MCF 10A (cell line): Measurements from ENCODE around the gene PCDHA12. TPM values are rescaled to one million over a fixed set of nuclear protein-coding genes. Genes with fewer than 3 reads are reported as not detected.

Experiments used
- BruUV-seq: library from RNA; stranded (reverse); fragments of 400-500 nt; replicated peaks from 2 replicates; lab custom pipeline; 2021; lab: Mats Ljungman, UMichigan
- CTCF ChIA-PET: fragments of 300-600 bp; sonication (Branson Sonifier 250); formaldehyde crosslinking; extraction: SDS; loops from one replicate; lab custom pipeline; 2021; ENCODE audit warnings: antibody characterized with exemption, inconsistent platforms; lab: Yijun Ruan, JAX
- POLR2A ChIA-PET: fragments of 300-600, 350-650 bp; sonication (Branson Sonifier 250); formaldehyde crosslinking; extraction: SDS; loops from one replicate; lab custom pipeline; 2020; ENCODE audit warnings: antibody characterized with exemption, inconsistent platforms; lab: Yijun Ruan, JAX
- DNase-seq: peaks from one replicate; pipeline ENCODE4 v3.0.0-alpha.2; 2018; ENCODE audit not compliant: unreplicated experiment
- H3K27ac Mint-ChIP-seq: one replicate; pipeline ENCODE4 v1.8.0; 2022; ENCODE audit warnings: mild to moderate bottlenecking, low read depth, mixed read lengths; ENCODE audit not compliant: unreplicated experiment
- H3K27me3 Mint-ChIP-seq: one replicate; pipeline ENCODE4 v1.8.0; 2022; ENCODE audit warnings: mixed read lengths; ENCODE audit not compliant: insufficient read depth, unreplicated experiment
- H3K36me3 Mint-ChIP-seq: one replicate; pipeline ENCODE4 v1.8.0; 2022; ENCODE audit warnings: mild to moderate bottlenecking, moderate library complexity, mixed read lengths; ENCODE audit not compliant: insufficient read depth, unreplicated experiment
- H3K4me1 Mint-ChIP-seq: one replicate; pipeline ENCODE4 v1.8.0; 2022; ENCODE audit warnings: mixed read lengths; ENCODE audit not compliant: insufficient read depth, unreplicated experiment
- H3K4me3 Mint-ChIP-seq: one replicate; pipeline ENCODE4 v1.8.0; 2022; ENCODE audit warnings: mild to moderate bottlenecking, moderate library complexity, mixed read lengths; ENCODE audit not compliant: unreplicated experiment
- H3K9me3 Mint-ChIP-seq: one replicate; pipeline ENCODE4 v1.8.0; 2022; ENCODE audit warnings: mixed read lengths; ENCODE audit not compliant: unreplicated experiment
- CTCF ChIP-seq: fragments of 200-600 bp; IDR thresholded peaks from one replicate; pipeline ENCODE4 v1.8.0; 2022; ENCODE audit warnings: antibody characterized with exemption, mild to moderate bottlenecking; ENCODE audit not compliant: unreplicated experiment
- intact Hi-C: fragments of 100-400 bp; cut with micrococcal nuclease; formaldehyde crosslinking; loops from 2 replicates; pipeline ENCODE4 v1.14.1; 2022
- total RNA-seq: library from RNA; stranded (reverse); gene quantifications from 2 replicates; pipeline ENCODE4 v1.2.3, GENCODE V29; 2022

PCDHA12 gene
- total RNA-seq, 1 experiment from 2014 or later = 6.1 TPM

- no peaks in the 10 kb centered on the region for H3K27me3 Mint-ChIP-seq
- intact Hi-C loops = no loop called here
- POLR2A ChIA-PET = interaction anchor here (2.2 kb wide), 1 partner anchor 11 kb away, joined by 12 read pairs; no protein-coding TSS in a partner anchor
- no peak for DNase-seq
- H3K4me3 Mint-ChIP-seq = no peak within 1 kb of the TSS
- peaks cover 6% of the 10 kb centered on the region for H3K36me3 Mint-ChIP-seq
- no peak for TF ChIP-seq CTCF
- CTCF ChIA-PET = interaction anchor here (0.8 to 1.6 kb wide), 3 partner anchors 45 to 152 kb away, joined by 3 to 4 read pairs (median 3); no protein-coding TSS in a partner anchor
- peaks cover 17% of the 10 kb centered on the region for H3K9me3 Mint-ChIP-seq
- no peak within 1 kb of the TSS for H3K27ac Mint-ChIP-seq
- no TSS peak for BruUV-seq
- no peaks in the 10 kb centered on the region for H3K4me1 Mint-ChIP-seq
These were observed 6.9 kb downstream of the PCDHA12 start, which contains the start of gene PCDHA13 for GRCh38 chr5:140881889-140882590. Gene PCDHA13, plus strand, starts transcription at chr5:140882124. Its CDS starts 145 bp downstream, at chr5:140882269.

GRCh38 chr5:140882591-140882899 is 7.4 kb downstream of the PCDHA12 start:
- POLR2A ChIA-PET = interaction anchor here (2.2 kb wide), 1 partner anchor 11 kb away, joined by 12 read pairs; no protein-coding TSS in a partner anchor
- no peaks in the 10 kb centered on the region for H3K4me1 Mint-ChIP-seq
- BruUV-seq = no TSS peak
- peaks cover 22% of the 10 kb centered on the region for H3K9me3 Mint-ChIP-seq
- peaks cover 6% of the 10 kb centered on the region for H3K36me3 Mint-ChIP-seq
- no peak overlapping the region for H3K27ac Mint-ChIP-seq
- H3K4me3 Mint-ChIP-seq = no peak overlapping the region
- TF ChIP-seq CTCF = peak; percentile 9
- DNase-seq = peak; percentile 20
- no peaks in the 10 kb centered on the region for H3K27me3 Mint-ChIP-seq
- CTCF ChIA-PET = interaction anchor here (0.8 to 1.0 kb wide), 2 partner anchors 122 to 152 kb away, joined by 3 read pairs; no protein-coding TSS in a partner anchor
- intact Hi-C loops = no loop called here

- no peak for DNase-seq
- Mint-ChIP-seq H3K27ac (no peak overlapping the region), H3K9me3 (peaks cover 24% of the 10 kb centered on the region), H3K36me3 (peaks cover 6% of the 10 kb centered on the region), H3K27me3 (no peaks in the 10 kb centered on the region), H3K4me3 (no peak overlapping the region), H3K4me1 (no peaks in the 10 kb centered on the region)
- intact Hi-C loops = no loop called here
- BruUV-seq = no TSS peak
- TF ChIP-seq CTCF = no peak
- ChIA-PET POLR2A (interaction anchor here (2.2 kb wide), 1 partner anchor 10 kb away, joined by 12 read pairs; no protein-coding TSS in a partner anchor), CTCF (interaction anchor here (1.8 kb wide), 1 partner anchor 8 kb away, joined by 8 read pairs; no protein-coding TSS in a partner anchor)
These were observed 8.3 kb downstream of the PCDHA12 start for GRCh38 chr5:140883373-140883772.

- H3K4me1 Mint-ChIP-seq = no peaks in the 10 kb centered on the region
- no peak overlapping the region for H3K4me3 Mint-ChIP-seq
- ChIA-PET POLR2A (interaction anchor here (2.2 kb wide), 1 partner anchor 9 kb away, joined by 12 read pairs; no protein-coding TSS in a partner anchor), CTCF (interaction anchor here (1.3 to 1.8 kb wide), 2 partner anchors 8 to 156 kb away, joined by 5 to 8 read pairs; no protein-coding TSS in a partner anchor)
- no peak overlapping the region for H3K27ac Mint-ChIP-seq
- peaks cover 18% of the 10 kb centered on the region for H3K9me3 Mint-ChIP-seq
- no peaks in the 10 kb centered on the region for H3K27me3 Mint-ChIP-seq
- intact Hi-C loops = no loop called here
- peaks cover 6% of the 10 kb centered on the region for H3K36me3 Mint-ChIP-seq
- DNase-seq = no peak
- no TSS peak for BruUV-seq
- TF ChIP-seq CTCF = no peak
These were observed 9.0 kb downstream of the PCDHA12 start for GRCh38 chr5:140883927-140884697.
